OCI-LY7 (cell line): ENCODE data around the gene IMMP2L. TPM values are rescaled to one million over a fixed set of nuclear protein-coding genes. Genes with fewer than 3 reads are reported as not detected.

Experiments used
- BruUV-seq: library from RNA; stranded (reverse); fragments of 400-500 nt; replicated peaks from 2 replicates; lab custom pipeline; 2021; lab: Mats Ljungman, UMichigan
- CTCF ChIA-PET: fragments of 300-600 bp; sonication (Branson Sonifier 250); formaldehyde crosslinking; loops from one replicate; lab custom pipeline; 2022; ENCODE audit warnings: antibody characterized with exemption; ENCODE audit not compliant: unreplicated experiment; lab: Charles Lee
- POLR2A ChIA-PET: fragments of 300-600 bp; sonication (Branson Sonifier 250); formaldehyde crosslinking; loops from one replicate; lab custom pipeline; 2022; ENCODE audit warnings: antibody characterized with exemption; lab: Charles Lee
- DNase-seq: peaks from one replicate; pipeline ENCODE4 v3.0.0-alpha.2; 2015; ENCODE audit warnings: low spot score
- H2AFZ ChIP-seq: fragments of 200-600 bp; sonication (generic), shearing (Covaris generic); 2 replicates; pipeline ENCODE4 v1.6.1; 2014; ENCODE audit warnings: mild to moderate bottlenecking, antibody characterized with exemption, low read length, moderate library complexity
- H3K27ac ChIP-seq: fragments of 200-600 bp; sonication (generic); 2 replicates; pipeline ENCODE4 v1.5.1; 2014; ENCODE audit warnings: mixed run types, low read depth, mild to moderate bottlenecking, moderate library complexity, low read length, inconsistent platforms; ENCODE audit not compliant: poor library complexity, severe bottlenecking
- H3K36me3 ChIP-seq: fragments of 200-600 bp; sonication (generic); 2 replicates; pipeline ENCODE4 v1.6.1; 2014; ENCODE audit warnings: mild to moderate bottlenecking, antibody characterized with exemption, low read length, moderate library complexity, mixed read lengths; ENCODE audit not compliant: insufficient read depth
- H3K4me1 ChIP-seq: fragments of 200-600 bp; sonication (generic); 2 replicates; pipeline ENCODE4 v1.5.1; 2014; ENCODE audit warnings: mild to moderate bottlenecking, low read length; ENCODE audit not compliant: insufficient read depth, poor library complexity, severe bottlenecking
- H3K4me2 ChIP-seq: fragments of 200-600 bp; sonication (generic); 2 replicates; pipeline ENCODE4 v1.6.1; 2014; ENCODE audit warnings: mild to moderate bottlenecking, low read length
- H3K4me3 ChIP-seq: fragments of 200-600 bp; sonication (generic); 2 replicates; pipeline ENCODE4 v1.5.1; 2014; ENCODE audit warnings: mild to moderate bottlenecking, low read depth, low read length; ENCODE audit not compliant: poor library complexity, severe bottlenecking
- H3K79me2 ChIP-seq: fragments of 200-600 bp; sonication (generic); 2 replicates; pipeline ENCODE4 v1.6.1; 2016; ENCODE audit warnings: low read depth, mild to moderate bottlenecking, low read length, moderate library complexity, mixed read lengths; ENCODE audit not compliant: insufficient read depth
- H3K9me2 ChIP-seq: fragments of 200-600 bp; sonication (generic); 2 replicates; pipeline ENCODE4 v1.6.1; 2016; ENCODE audit warnings: mild to moderate bottlenecking, low read length, mixed read lengths; ENCODE audit not compliant: insufficient read depth
- H3K9me3 ChIP-seq: fragments of 200-600 bp; sonication (generic); 2 replicates; pipeline ENCODE4 v1.6.1; 2014; ENCODE audit warnings: mild to moderate bottlenecking, mixed run types, low read length, mixed read lengths
- H4K20me1 ChIP-seq: fragments of 200-600 bp; sonication (generic); 2 replicates; pipeline ENCODE4 v1.6.1; 2014; ENCODE audit warnings: mild to moderate bottlenecking, antibody characterized with exemption, low read length, moderate library complexity, mixed read lengths; ENCODE audit not compliant: insufficient read depth
- CTCF ChIP-seq: fragments of 200-600 bp; sonication (generic); conservative IDR thresholded peaks from 2 replicates; pipeline ENCODE4 v1.5.1; 2014; ENCODE audit warnings: mild to moderate bottlenecking, antibody characterized with exemption, low read length, moderate library complexity, mixed read lengths
- EZH2phosphoT487 ChIP-seq: fragments of 200-600 bp; sonication (generic); IDR thresholded peaks from 2 replicates; pipeline ENCODE4 v1.6.1; 2018; ENCODE audit warnings: low read depth, borderline replicate concordance, mild to moderate bottlenecking, mixed run types, antibody characterized with exemption, low read length, moderate library complexity, mixed read lengths
- intact Hi-C: fragments of 100-400 bp; cut with micrococcal nuclease; formaldehyde crosslinking; loops from one replicate; pipeline ENCODE4 v1.10.0; 2022; ENCODE audit not compliant: unreplicated experiment
- total RNA-seq, 2 experiments: library from RNA; depleted of rRNA in 1 of 2; stranded (reverse); fragments of >200 nt in 1 of 2; shearing (Covaris generic) in 1 of 2; gene quantifications; 2 replicates each; pipeline ENCODE4 v1.2.3, GENCODE V29; 2014 to 2022

Gene IMMP2L
- total RNA-seq, 2 experiments from 2014 or later: 8.0 to 25.4 TPM

- Histone ChIP-seq H3K9me2 (no peaks in the 10 kb centered on the region), H3K79me2 (no peaks in the 10 kb centered on the region), H3K9me3 (no peaks in the 10 kb centered on the region), H3K4me2 (no peak overlapping the region), H3K4me1 (no peaks in the 10 kb centered on the region), H3K27ac (no peak overlapping the region), H3K36me3 (no peaks in the 10 kb centered on the region), H3K4me3 (no peak overlapping the region), H4K20me1 (no peaks in the 10 kb centered on the region), H2AFZ (no peak overlapping the region)
- TF ChIP-seq CTCF (no peak), EZH2phosphoT487 (no peak)
- CTCF ChIA-PET: no interaction called here
- no TSS peak for BruUV-seq
- no peak for DNase-seq
- intact Hi-C loops: no loop called here
- POLR2A ChIA-PET: no interaction called here
Observed at GRCh38 chr7:110688908-110689307, 873.4 kb downstream of the IMMP2L start.

- POLR2A ChIA-PET: interaction anchor here (0.5 kb wide), 1 partner anchor 300 kb away, joined by 3 read pairs; no protein-coding TSS in a partner anchor
- CTCF ChIA-PET: no interaction called here
Observed at GRCh38 chr7:110685899-110686298, 876.4 kb downstream of the IMMP2L start.

More at GRCh38 chr7:110685899-110686298, 876.4 kb downstream of the IMMP2L start:
- Histone ChIP-seq H3K4me2 (no peak overlapping the region), H3K4me1 (no peaks in the 10 kb centered on the region), H2AFZ (no peak overlapping the region), H3K9me2 (no peaks in the 10 kb centered on the region), H3K79me2 (no peaks in the 10 kb centered on the region), H3K9me3 (no peaks in the 10 kb centered on the region), H3K4me3 (no peak overlapping the region), H3K27ac (no peak overlapping the region), H3K36me3 (no peaks in the 10 kb centered on the region), H4K20me1 (no peaks in the 10 kb centered on the region)
- DNase-seq: no peak
- TF ChIP-seq CTCF (no peak), EZH2phosphoT487 (no peak)
- intact Hi-C loops: no loop called here
- BruUV-seq: no TSS peak
